HG03469 (cell line): ENCODE measurements around the gene EFCAB5.
"Not testable (repeated sequence)": the region's sequence is repeated elsewhere in the genome, so short reads cannot be mapped to it uniquely, and the experiment has no call there.

Experiments used
- ATAC-seq: cut with Tn5 transposase; IDR thresholded peaks from one replicate; pipeline ENCODE4 v1.9.1; 2021; ENCODE audit warnings: mild to moderate bottlenecking, moderate library complexity, moderate number of reproducible peaks; ENCODE audit not compliant: unreplicated experiment

The EFCAB5 gene

GRCh38 chr17:29941334-29941733, at the start of gene EFCAB5:
Gene EFCAB5 (plus strand): TSS chr17:29941634. CDS start chr17:29941797, 163 bp downstream.
- no peak for ATAC-seq

- ATAC-seq, result no peak
These were observed 49.2 kb upstream of the EFCAB5 start for GRCh38 chr17:29892201-29892600.

GRCh38 chr17:29897136-29897535, 44.3 kb upstream of the EFCAB5 start:
- not testable (repeated sequence) for ATAC-seq

GRCh38 chr17:29903471-29903870, 38.0 kb upstream of the EFCAB5 start:
- no peak for ATAC-seq

GRCh38 chr17:29905086-29905878, 36.2 kb upstream of the EFCAB5 start:
- no peak for ATAC-seq

- ATAC-seq, result no peak
These were observed 35.6 kb upstream of the EFCAB5 start for GRCh38 chr17:29905879-29906167.

- no peak for ATAC-seq
These were observed 34.5 kb upstream of the EFCAB5 start for GRCh38 chr17:29906969-29907368.

- ATAC-seq, result no peak
These were observed 32.0 kb upstream of the EFCAB5 start for GRCh38 chr17:29909236-29910003.

- no peak for ATAC-seq
These were observed 29.7 kb upstream of the EFCAB5 start for GRCh38 chr17:29911641-29912177.

- no peak for ATAC-seq
These were observed 26.5 kb upstream of the EFCAB5 start for GRCh38 chr17:29914819-29915537.

GRCh38 chr17:29918016-29918415, 23.4 kb upstream of the EFCAB5 start:
- no peak for ATAC-seq

GRCh38 chr17:29918922-29919856, 22.2 kb upstream of the EFCAB5 start:
- no peak for ATAC-seq

GRCh38 chr17:29924786-29925185, 16.6 kb upstream of the EFCAB5 start:
- ATAC-seq, result no peak

GRCh38 chr17:29927546-29927945, 13.9 kb upstream of the EFCAB5 start:
- ATAC-seq, result no peak

GRCh38 chr17:29929006-29929532, 12.4 kb upstream of the EFCAB5 start:
- no peak for ATAC-seq

- ATAC-seq, result no peak
These were observed 11.7 kb upstream of the EFCAB5 start, which contains the start of gene SSH2 for GRCh38 chr17:29929533-29930408. Gene SSH2 (minus strand): TSS chr17:29930228. CDS start chr17:29930000, 228 bp downstream.

- ATAC-seq, result no peak
These were observed 10.9 kb upstream of the EFCAB5 start for GRCh38 chr17:29930409-29931010.

- peak; percentile 39 for ATAC-seq
These were observed 10.1 kb upstream of the EFCAB5 start for GRCh38 chr17:29931231-29931932.
